HG02885 (cell line): ENCODE data around the gene ATOSA.

Source experiments
- ATAC-seq: cut with Tn5 transposase; IDR thresholded peaks from one replicate; pipeline ENCODE4 v1.9.1; 2021; ENCODE audit warnings: mild to moderate bottlenecking; ENCODE audit not compliant: unreplicated experiment, poor library complexity

ATOSA gene

GRCh38 chr15:52682781-52683180 is 3.6 kb upstream of the ATOSA start:
- peak; percentile 23 for ATAC-seq

DNA sequence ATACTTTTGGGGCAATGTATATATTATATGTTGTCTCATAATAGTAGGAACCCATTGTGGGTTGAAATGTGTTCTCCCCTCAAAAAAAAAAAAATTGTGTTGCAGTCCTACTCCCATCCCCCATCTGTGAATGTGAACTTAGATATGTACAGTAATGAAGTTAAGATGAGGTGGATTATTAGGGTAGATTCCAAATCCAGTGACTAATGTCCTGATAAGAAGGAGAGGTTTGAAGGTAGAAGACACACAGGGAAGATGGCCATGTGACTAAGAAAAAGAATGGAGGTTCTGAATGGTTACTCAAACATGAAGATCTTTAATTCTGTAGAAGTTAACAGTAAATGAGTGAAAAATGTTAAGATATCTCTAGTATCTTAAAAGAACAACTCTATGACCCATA is 3.0 kb upstream of the ATOSA start:
- ATAC-seq: no peak

DNA sequence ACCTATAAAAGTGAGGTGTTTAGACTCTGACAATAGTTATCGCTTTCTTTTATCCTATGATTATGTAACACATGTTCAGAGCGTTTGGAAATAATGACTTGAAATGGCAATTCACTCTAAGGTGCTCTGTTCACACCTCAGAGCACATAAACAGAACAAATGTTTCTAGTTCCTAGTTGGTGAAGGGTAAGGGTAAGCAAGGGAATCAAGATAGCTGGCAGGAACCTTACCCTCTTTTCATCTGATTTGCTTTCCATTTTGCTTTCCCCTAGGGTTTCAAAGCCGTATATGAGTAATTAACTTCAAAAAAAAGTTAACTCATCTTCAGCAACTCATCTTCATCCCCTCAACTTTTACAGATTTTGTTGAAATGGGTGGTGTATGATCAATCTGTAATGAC is 2.3 kb upstream of the ATOSA start:
- ATAC-seq: no peak

GRCh38 chr15:52680761-52681160 is 1.6 kb upstream of the ATOSA start:
- no peak for ATAC-seq

DNA sequence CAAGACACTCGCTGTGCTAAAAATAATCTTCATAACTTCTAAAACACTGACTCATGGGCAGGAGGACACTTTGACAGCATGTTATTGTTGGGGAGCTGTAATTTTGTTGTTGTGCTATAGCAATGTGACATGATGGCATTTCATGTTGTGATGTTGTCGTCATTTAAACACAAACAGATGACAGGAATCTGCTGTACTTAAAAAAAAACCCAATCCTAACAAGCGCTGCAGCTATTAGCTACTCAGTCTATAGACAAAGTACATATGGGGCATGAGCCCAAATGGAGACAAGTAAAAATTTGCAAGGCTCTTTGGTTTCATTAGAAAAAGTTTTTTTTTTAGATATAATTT is 828 bp upstream of the ATOSA start:
- no peak for ATAC-seq

DNA sequence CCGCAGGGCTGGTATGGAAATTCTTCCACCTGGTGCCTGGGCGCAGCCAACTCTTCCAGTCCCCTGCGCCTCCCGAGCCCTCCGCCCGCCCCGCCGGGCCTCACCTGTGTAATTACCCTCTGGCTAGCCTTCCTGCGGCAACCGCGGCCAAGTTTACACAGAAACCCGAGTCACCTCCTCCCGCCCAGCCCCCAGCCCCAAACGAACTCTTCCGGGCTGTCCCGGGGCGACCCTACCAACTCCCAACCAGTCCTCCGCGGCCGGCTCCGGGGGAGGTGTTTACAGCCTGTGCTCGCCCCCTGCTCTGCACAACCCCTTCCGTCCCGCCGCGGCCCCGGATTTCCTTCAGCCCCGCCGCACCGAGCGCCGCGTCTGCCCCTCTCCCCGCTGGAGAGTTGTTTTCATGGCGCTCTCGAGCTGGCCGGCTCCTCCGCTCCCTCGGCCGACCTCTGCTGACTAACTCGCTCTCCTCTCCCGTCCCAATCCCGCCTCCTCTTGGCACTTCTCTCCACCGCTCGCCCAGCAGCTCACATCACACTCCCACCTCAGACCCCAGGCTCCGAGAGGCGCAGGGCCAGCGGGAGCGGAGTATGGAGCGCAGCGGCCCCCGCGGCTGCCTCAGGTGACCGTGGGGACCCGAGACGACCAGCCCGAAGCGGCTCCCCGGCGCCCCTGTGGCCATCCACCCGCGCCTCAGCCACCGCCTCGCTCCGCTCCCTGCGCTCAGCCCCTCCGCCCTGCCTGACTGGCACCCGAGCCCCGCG is 538 bp downstream of the ATOSA start:
- ATAC-seq: peak; percentile 26

DNA sequence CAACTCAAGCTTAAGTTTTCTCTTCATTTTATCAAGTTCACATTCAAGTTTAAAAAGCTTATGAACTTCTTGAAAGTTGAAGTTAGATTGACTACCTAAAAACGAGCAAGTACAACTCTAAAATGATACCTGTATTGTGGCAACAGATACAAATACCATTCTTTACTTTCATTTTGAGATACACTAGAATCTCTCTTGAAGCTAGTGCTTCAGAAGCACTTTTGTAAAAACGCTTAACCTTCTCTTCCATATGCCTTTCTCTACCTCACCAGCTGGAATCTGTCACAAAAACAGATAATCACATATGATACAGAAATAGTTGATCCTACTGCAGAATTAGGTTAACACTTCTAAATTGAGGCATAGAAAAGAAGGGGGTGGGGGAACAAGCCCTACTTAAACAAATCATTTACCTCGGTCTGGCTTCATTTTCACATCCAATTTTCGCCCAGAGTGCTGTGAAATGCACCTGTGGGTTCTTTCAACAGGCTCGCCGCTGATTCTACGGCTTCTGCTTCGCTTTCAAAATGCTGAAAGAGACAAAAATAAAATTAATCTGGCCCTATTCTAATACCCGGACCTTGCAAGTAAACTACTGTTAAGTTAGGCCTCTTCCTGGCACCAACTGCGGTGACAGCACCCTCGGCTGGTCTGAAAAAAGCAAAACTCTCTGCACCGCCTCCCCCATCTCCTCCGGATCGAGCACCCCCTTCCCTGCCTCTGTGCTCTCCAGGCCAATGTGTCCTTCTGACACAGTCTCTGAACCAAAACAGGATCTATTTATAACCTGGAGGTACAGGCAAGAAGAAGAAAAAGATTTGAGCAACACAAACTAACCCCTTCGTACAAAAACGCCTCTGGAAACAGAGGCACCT is 1.4 kb downstream of the ATOSA start:
- ATAC-seq: peak; percentile 36

GRCh38 chr15:52674831-52675230 is 4.4 kb downstream of the ATOSA start:
- ATAC-seq: no peak

GRCh38 chr15:52673734-52674133 is 5.5 kb downstream of the ATOSA start:
- ATAC-seq: no peak

DNA sequence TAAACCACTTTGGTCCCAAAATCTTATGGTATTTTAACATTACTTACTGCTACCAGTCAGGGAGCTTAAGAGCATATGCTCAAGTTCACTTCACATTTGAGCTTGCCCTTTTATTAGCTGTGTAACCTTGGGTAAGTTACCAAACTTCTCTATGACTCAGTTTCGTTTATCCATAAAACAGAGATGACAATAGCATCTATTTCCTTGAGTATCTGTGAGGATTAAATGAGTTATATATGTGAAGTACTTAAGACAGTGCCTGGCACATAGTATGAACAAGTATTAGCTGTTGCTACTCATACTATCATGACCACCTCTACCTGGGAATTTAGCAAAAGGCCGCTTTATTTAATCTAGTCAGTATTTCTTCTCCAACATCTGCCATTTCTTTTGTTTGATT is 5.9 kb downstream of the ATOSA start:
- ATAC-seq: no peak

DNA sequence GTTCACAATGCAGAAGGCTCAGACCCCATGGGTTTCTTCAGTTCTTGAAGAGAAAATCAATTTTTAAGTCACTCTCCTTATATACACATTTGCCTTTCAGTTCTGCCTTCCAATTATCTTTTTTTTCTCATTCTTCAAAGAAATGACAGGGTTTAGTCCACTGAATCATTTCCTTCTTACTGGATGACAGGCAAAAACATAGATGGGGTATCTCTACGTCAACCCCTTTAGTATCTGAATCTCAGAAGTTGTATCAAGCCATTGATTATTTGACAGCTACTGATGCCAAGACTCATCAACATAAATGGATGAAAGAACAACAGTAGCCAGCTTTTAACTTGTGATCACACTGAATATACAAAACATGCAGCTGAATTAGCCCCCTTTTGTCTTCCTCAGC is 6.5 kb downstream of the ATOSA start:
- ATAC-seq: no peak

- ATAC-seq: no peak
Observed at GRCh38 chr15:52670087-52670486, 9.1 kb downstream of the ATOSA start.

GRCh38 chr15:52668133-52668532 is 11.1 kb downstream of the ATOSA start:
- no peak for ATAC-seq

- peak; percentile 85 for ATAC-seq
Observed at GRCh38 chr15:52667597-52667996, 11.6 kb downstream of the ATOSA start.

- no peak for ATAC-seq
Observed at GRCh38 chr15:52663536-52664294, 15.5 kb downstream of the ATOSA start.

DNA sequence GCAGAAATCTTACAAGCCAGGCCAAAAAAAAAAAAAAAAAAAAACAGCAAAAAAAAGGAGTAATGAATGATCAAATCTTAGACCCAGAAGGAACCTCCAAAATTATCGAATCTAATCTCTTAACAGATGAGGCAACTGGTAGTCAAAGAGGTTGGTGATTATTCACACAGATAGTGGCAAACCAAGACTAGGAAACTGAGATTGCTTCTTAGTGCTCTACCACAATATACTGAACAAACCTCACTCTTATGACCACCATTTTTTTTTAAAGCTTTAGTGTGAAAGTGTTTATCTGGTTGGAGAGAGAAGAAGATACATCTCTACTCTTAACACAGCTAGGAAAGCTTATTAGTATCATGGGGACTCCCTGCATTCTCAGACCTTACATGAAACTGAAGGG is 17.3 kb downstream of the ATOSA start:
- no peak for ATAC-seq

GRCh38 chr15:52660192-52660591 is 19.0 kb downstream of the ATOSA start:
- no peak for ATAC-seq

DNA sequence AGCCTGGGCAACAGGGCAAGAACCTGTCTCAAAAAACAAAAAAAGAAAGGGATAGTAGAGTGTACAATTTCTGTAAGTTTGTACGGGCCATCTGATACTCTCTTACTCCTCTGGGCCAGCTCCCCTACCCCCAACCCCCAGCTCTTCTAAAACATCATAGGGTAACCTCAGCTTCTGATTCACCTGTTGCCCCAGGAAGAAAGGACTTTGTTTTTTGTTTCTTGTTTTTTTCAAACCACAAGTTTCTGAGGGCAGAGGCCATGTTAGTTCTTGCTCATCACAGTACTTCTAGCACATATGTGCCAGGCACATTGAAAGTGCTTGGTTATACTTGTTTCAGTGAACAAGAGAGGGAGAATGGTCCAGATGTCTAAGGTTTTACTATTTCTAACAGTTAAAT is 20.2 kb downstream of the ATOSA start:
- peak; percentile 74 for ATAC-seq

DNA sequence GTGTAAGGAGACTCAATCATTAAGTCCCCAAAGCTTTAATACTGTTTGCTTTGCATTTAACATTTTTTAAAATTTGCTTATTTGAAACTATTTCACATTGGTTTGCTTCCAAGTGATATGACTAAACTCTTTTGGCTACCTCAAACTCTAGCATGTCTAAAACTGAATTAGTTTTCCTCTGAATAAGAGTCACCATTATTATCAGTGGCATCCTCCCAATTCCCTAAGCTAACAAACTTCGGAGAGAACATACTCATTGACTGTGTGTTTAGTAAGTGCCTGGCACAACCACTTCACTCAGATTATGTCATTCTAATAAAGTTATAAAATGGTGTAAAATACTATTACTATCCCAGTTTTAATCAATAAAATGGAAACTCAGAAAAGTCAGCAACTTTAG is 21.9 kb downstream of the ATOSA start:
- no peak for ATAC-seq

GRCh38 chr15:52656412-52656811 is 22.8 kb downstream of the ATOSA start:
- ATAC-seq: no peak

DNA sequence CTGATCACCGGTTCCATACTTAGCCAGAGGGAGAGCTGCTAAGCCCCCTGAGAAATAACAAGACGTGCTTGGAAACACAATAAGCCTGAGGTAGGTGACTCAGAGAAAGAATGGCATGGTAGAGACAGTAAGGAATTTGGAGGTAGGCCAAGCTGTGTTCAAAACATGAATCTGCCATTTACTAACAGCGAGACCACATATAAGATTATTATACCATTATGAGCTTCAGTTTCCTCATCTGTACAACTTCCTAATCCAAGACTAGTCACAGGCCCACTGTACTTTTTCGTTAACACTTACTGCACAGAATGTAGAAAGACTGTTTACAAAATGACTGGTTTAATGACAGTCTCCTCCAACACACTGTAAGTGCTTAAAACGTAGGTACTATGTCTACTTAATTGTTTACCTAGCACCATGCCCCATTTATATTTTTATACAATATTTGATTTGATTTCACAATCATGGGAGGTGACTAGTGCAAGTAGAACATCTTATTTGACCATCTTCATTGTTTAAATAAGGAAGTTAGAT is 25.7 kb downstream of the ATOSA start:
- ATAC-seq: no peak
